Left lung (tissue), 10 donors: ENCODE results near the gene SQSTM1. TPM values are rescaled to one million over a fixed set of nuclear protein-coding genes. Genes with fewer than 3 reads are reported as not detected.

ENCODE experiments used
- ATAC-seq: fragments of 200-7000 bp; cut with Tn5 transposase; one replicate; pipeline ENCODE4 v1.9.1; 2020; ENCODE audit warnings: moderate library complexity
- DNase-seq, 4 donors: peaks; one replicate each; pipeline ENCODE4 v3.0.0-alpha.2; 2013 to 2020
- H3K27ac ChIP-seq, 2 donors: fragments of 200-600 bp; sonication (generic) in 1 of 2; one replicate each; pipeline versions ENCODE4 v1.5.0 to v1.8.0; 2020 to 2021
- H3K27me3 ChIP-seq, 2 donors: fragments of 200-600 bp; sonication (generic) in 1 of 2; one replicate each; pipeline versions ENCODE4 v1.5.0 to v1.8.0; 2020 to 2021
- H3K36me3 ChIP-seq, 2 donors: fragments of 200-600 bp; sonication (generic) in 1 of 2; one replicate each; pipeline versions ENCODE4 v1.5.0 to v1.8.0; 2020 to 2021
- H3K4me1 ChIP-seq, 2 donors: fragments of 200-600 bp; one replicate each; pipeline ENCODE4 v1.8.0; 2021
- H3K4me3 ChIP-seq, 2 donors: fragments of 200-600 bp; sonication (generic) in 1 of 2; one replicate each; pipeline versions ENCODE4 v1.5.0 to v1.8.0; 2020 to 2021; ENCODE audit warnings: mild to moderate bottlenecking in 1 of 2
- H3K9me3 ChIP-seq, 2 donors: fragments of 200-600 bp; sonication (generic) in 1 of 2; one replicate each; pipeline versions ENCODE4 v1.5.0 to v1.8.0; 2020 to 2021
- intact Hi-C, 2 donors: fragments of 100-400 bp; cut with DNase I; formaldehyde crosslinking; loops; one replicate each; pipeline versions ENCODE4 v1.11.2 to v1.14.2; 2022
- polyA plus RNA-seq, 6 donors: library from polyadenylated mRNA; unstranded; fragments of 120-200 nt; gene quantifications; one replicate each; pipeline ENCODE4 v1.2.1, GENCODE V29; 2013; ENCODE audit not compliant: insufficient read length in 6 of 6
- total RNA-seq, 2 donors: library from RNA; stranded (reverse); fragmentation: NEBNext Ultra II Directional; extraction: Animal tissue kit (Norgen Biotek cat#: 25700); gene quantifications; one replicate each; pipeline ENCODE4 v1.2.1, GENCODE V29; 2021
- TF ChIP-seq, protein P1 (sequence below), 2 donors: fragments of 200-600 bp; sonication (generic) in 1 of 2; IDR thresholded peaks; one replicate each; pipeline versions ENCODE4 v1.5.0 to v1.8.0; 2021; ENCODE audit warnings: antibody characterized with exemption in 2 of 2
- donor health status: DM: no; HTN: yes; CAD: no.
- donor health status: DM: no; HTN: no; CAD: no.

Gene SQSTM1
- total and polyA plus RNA-seq, 8 donors, result 78.2 to 637 (median 95.6) TPM

DNA sequence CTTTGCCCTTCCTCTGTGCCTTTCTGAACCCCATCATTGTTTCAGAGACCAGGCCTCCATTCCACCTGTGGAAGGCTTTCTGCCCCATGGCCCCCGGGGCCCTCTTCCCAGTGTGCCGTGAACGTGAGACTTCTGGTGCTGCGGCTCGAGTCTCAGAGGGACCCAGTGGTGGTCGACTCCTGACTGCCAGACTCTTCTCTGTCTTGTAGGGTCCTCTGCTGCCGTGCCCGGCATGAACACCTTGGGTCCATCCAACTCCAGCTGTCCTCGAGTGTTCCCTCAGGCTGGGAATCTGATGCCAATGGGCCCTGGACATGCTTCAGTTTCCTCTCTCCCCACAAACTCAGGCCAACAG, 47.0 kb upstream of the SQSTM1 start:
- ATAC-seq (no peak), DNase-seq (peak in 1 of 4 donors; percentile 42)
- no peak overlapping the region for H3K27ac ChIP-seq
- TF ChIP-seq, protein P1, sequence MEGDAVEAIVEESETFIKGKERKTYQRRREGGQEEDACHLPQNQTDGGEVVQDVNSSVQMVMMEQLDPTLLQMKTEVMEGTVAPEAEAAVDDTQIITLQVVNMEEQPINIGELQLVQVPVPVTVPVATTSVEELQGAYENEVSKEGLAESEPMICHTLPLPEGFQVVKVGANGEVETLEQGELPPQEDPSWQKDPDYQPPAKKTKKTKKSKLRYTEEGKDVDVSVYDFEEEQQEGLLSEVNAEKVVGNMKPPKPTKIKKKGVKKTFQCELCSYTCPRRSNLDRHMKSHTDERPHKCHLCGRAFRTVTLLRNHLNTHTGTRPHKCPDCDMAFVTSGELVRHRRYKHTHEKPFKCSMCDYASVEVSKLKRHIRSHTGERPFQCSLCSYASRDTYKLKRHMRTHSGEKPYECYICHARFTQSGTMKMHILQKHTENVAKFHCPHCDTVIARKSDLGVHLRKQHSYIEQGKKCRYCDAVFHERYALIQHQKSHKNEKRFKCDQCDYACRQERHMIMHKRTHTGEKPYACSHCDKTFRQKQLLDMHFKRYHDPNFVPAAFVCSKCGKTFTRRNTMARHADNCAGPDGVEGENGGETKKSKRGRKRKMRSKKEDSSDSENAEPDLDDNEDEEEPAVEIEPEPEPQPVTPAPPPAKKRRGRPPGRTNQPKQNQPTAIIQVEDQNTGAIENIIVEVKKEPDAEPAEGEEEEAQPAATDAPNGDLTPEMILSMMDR (IDR thresholded peaks at IDR 0.05), result no peak
- no peak overlapping the region for H3K4me3 ChIP-seq
- peaks cover 0 to 75% of the 10 kb centered on the region in 2 donors for H3K4me1 ChIP-seq
- H3K9me3 ChIP-seq, result no peaks in the 10 kb centered on the region
- H3K36me3 ChIP-seq, result peaks cover 0 to 91% of the 10 kb centered on the region in 2 donors
- intact Hi-C loops, result no loop called here
- no peaks in the 10 kb centered on the region for H3K27me3 ChIP-seq

DNA sequence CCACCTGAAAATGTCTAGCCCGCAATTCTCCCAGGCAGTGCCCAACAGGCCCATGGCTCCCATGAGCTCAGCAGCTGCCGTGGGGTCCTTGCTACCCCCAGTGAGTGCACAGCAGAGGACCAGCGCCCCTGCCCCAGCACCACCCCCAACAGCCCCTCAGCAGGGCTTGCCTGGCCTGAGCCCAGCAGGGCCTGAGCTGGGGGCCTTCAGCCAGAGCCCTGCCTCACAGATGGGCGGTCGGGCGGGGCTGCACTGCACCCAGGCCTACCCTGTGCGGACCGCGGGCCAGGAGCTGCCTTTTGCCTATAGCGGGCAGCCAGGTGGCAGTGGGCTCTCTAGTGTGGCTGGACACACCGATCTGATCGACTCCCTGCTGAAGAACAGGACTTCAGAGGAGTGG, 46.3 kb upstream of the SQSTM1 start:
- H3K9me3 ChIP-seq, result no peaks in the 10 kb centered on the region
- H3K4me3 ChIP-seq, result no peak overlapping the region
- DNase-seq (peak in 1 of 4 donors; percentile 72), ATAC-seq (no peak)
- H3K27me3 ChIP-seq, result no peaks in the 10 kb centered on the region
- peaks cover 0 to 83% of the 10 kb centered on the region in 2 donors for H3K36me3 ChIP-seq
- no peak overlapping the region for H3K27ac ChIP-seq
- TF ChIP-seq, protein P1 (IDR thresholded peaks at IDR 0.05), result no peak
- H3K4me1 ChIP-seq, result peaks cover 0 to 75% of the 10 kb centered on the region in 2 donors
- intact Hi-C loops, result no loop called here

DNA sequence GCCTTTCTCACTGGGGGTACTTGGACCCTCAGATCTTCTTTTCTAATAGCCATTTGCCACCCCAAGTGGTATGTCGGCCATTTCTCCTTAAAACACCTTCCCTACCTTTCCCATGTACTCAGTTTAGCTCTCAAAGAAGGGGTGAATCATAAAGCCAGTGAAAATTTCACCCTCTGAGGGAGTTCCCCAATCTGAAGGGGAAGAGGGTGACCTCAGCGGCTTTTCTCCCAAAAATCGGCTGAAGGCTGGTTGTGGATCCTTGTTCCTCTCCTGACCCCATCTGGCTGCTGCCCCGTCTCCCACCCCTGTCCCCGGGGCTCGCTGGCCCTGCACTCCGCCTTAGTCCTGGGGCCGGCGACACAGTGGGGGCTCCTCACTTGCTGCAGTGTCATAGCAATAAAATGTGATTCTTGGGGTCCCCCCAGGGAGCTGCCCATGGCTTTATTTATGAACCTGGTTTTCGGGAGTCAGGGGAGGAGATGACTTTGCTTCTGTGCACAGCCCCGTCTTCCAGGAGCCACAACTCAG, 44.2 kb upstream of the SQSTM1 start:
- TF ChIP-seq, protein P1 (IDR thresholded peaks at IDR 0.05), result no peak
- Histone ChIP-seq H3K27me3 (no peaks in the 10 kb centered on the region), H3K36me3 (peaks cover 0 to 72% of the 10 kb centered on the region in 2 donors), H3K27ac (peak overlapping the region in 1 of 2 donors; percentile 37), H3K4me3 (no peak overlapping the region), H3K9me3 (no peaks in the 10 kb centered on the region), H3K4me1 (peaks cover 0 to 77% of the 10 kb centered on the region in 2 donors)
- peak; percentile 10 for ATAC-seq
- DNase-seq, result peak in 1 of 4 donors; percentile 69
- intact Hi-C loops, result no loop called here

DNA sequence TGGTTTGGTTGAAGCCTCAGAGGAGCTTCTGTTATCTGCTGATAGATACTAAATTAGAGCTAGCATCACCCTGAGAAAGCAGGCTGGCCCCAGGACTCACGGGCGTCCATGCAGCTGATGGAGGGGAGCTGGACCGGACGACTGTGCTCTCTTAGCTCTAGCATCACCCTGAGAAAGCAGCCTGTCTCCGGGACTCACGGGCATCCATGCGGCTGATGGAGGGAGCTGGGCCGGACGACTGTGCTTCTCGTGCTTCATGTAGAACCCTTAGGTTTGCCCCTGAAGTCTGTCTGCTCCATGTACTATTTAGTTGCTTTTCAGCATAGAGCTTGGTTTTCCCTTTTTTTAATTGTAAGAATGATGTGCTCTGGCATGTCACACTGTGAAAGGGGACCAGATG, 43.2 kb upstream of the SQSTM1 start:
- Histone ChIP-seq H3K27ac (peak overlapping the region in 1 of 2 donors; percentile 9), H3K4me3 (no peak overlapping the region), H3K4me1 (peaks cover 0 to 67% of the 10 kb centered on the region in 2 donors), H3K9me3 (no peaks in the 10 kb centered on the region), H3K36me3 (peaks cover 0 to 62% of the 10 kb centered on the region in 2 donors), H3K27me3 (no peaks in the 10 kb centered on the region)
- intact Hi-C loops, result no loop called here
- DNase-seq, result peak in 1 of 4 donors; percentile 39
- no peak for ATAC-seq
- TF ChIP-seq, protein P1 (IDR thresholded peaks at IDR 0.05), result no peak

DNA sequence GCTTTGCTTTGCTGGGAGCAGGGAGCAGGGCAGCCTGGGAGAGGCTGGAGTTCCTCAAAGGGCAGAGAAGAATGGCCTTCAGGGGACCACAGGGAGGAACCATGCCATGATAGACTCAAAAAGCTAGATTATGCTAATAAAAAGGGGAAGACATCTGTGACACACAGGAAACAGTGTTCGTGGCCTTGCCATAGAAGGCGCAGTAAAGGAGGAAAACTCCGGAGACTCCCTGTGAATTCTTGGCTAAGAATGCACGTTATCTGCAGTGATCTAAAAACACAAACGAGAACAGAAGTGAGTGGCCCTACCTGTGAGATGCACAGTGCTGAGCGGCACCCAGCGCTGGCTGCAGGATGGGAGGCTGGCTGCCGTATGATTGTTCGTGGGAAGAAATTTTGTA, 42.8 kb upstream of the SQSTM1 start:
- H3K4me3 ChIP-seq, result no peak overlapping the region
- TF ChIP-seq, protein P1 (IDR thresholded peaks at IDR 0.05), result no peak
- intact Hi-C loops, result no loop called here
- no peaks in the 10 kb centered on the region for H3K27me3 ChIP-seq
- peaks cover 0 to 63% of the 10 kb centered on the region in 2 donors for H3K4me1 ChIP-seq
- DNase-seq (peak in 1 of 4 donors; percentile 24), ATAC-seq (peak; percentile 54)
- no peaks in the 10 kb centered on the region for H3K9me3 ChIP-seq
- peaks cover 0 to 58% of the 10 kb centered on the region in 2 donors for H3K36me3 ChIP-seq
- H3K27ac ChIP-seq, result peak overlapping the region in 1 of 2 donors; percentile 9
